C4-2B (cell line): ENCODE measurements around the gene CAMTA1.

ENCODE experiments used
- ZFX ChIP-seq: fragments of 450-650 bp; IDR thresholded peaks from 2 replicates; pipeline ENCODE4 v1.6.1; 2017
- TF ChIP-seq, protein P1 (sequence below): fragments of 450-650 bp; conservative IDR thresholded peaks from 2 replicates; pipeline ENCODE4 v1.5.1; 2017; ENCODE audit warnings: mild to moderate bottlenecking

DNA sequence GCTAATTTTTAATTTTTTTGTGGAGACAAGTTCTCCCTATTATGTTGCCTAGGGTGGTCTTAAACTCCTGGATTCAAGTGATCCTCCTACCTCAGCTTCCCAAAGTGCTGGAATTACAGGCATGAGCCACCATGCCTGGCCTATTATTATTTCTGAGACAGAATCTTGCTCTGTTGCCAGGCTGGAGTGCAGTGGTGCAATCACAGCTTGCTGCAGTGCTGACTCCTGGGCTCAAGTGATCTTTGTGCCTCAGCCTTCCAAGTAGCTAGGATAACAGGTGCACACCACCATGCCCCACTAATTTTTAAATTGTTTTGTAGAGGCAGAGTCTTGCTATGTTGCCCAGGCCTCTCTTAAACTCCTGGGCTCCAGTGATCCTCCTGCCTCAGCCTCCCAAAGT lies 196.3 kb downstream of the CAMTA1 start:
- TF ChIP-seq, protein P1, sequence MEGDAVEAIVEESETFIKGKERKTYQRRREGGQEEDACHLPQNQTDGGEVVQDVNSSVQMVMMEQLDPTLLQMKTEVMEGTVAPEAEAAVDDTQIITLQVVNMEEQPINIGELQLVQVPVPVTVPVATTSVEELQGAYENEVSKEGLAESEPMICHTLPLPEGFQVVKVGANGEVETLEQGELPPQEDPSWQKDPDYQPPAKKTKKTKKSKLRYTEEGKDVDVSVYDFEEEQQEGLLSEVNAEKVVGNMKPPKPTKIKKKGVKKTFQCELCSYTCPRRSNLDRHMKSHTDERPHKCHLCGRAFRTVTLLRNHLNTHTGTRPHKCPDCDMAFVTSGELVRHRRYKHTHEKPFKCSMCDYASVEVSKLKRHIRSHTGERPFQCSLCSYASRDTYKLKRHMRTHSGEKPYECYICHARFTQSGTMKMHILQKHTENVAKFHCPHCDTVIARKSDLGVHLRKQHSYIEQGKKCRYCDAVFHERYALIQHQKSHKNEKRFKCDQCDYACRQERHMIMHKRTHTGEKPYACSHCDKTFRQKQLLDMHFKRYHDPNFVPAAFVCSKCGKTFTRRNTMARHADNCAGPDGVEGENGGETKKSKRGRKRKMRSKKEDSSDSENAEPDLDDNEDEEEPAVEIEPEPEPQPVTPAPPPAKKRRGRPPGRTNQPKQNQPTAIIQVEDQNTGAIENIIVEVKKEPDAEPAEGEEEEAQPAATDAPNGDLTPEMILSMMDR, result no peak
- no peak for TF ChIP-seq ZFX
